HFF-Myc (cell line): ENCODE measurements around the gene EPC2.

Experiments
- DNase-seq: peaks from one replicate; pipeline ENCODE4 v3.0.0-alpha.2; 2011; ENCODE audit warnings: low read depth; ENCODE audit errors: extremely low read depth
- H3K4me3 ChIP-seq: replicated peaks from 2 replicates; pipeline ENCODE4 v1.5.1; 2011; ENCODE audit warnings: low read depth, mild to moderate bottlenecking, control low read depth, low read length
- TF ChIP-seq, protein P1 (sequence below): IDR thresholded peaks from 2 replicates; pipeline ENCODE4 v1.5.1; 2012; ENCODE audit warnings: mild to moderate bottlenecking, low read depth, low read length, control low read depth; ENCODE audit errors: missing control alignments

Gene EPC2

DNA sequence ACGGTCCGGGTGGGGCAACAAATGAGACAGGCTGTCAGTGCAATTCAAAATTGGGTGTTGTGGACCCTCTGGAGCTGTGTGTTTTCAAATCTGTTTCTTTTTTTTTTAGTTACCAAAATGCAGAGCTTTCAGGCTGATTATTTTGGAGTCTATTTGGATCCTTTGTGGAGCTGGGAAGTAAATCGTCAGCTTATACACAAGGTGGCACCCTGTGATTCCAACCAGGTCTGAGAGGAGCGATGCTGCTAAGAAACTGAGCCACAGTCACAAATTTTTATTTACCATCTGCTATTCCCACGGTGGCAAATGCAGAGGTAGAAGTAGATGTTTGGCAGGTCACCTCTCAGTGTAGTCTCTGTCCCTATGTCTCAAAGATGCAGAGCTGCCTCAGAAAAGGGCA, 3.8 kb upstream of the EPC2 start:
- DNase-seq: no peak
- TF ChIP-seq, protein P1, sequence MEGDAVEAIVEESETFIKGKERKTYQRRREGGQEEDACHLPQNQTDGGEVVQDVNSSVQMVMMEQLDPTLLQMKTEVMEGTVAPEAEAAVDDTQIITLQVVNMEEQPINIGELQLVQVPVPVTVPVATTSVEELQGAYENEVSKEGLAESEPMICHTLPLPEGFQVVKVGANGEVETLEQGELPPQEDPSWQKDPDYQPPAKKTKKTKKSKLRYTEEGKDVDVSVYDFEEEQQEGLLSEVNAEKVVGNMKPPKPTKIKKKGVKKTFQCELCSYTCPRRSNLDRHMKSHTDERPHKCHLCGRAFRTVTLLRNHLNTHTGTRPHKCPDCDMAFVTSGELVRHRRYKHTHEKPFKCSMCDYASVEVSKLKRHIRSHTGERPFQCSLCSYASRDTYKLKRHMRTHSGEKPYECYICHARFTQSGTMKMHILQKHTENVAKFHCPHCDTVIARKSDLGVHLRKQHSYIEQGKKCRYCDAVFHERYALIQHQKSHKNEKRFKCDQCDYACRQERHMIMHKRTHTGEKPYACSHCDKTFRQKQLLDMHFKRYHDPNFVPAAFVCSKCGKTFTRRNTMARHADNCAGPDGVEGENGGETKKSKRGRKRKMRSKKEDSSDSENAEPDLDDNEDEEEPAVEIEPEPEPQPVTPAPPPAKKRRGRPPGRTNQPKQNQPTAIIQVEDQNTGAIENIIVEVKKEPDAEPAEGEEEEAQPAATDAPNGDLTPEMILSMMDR: peak; percentile 37
- H3K4me3 ChIP-seq: no peak overlapping the region

DNA sequence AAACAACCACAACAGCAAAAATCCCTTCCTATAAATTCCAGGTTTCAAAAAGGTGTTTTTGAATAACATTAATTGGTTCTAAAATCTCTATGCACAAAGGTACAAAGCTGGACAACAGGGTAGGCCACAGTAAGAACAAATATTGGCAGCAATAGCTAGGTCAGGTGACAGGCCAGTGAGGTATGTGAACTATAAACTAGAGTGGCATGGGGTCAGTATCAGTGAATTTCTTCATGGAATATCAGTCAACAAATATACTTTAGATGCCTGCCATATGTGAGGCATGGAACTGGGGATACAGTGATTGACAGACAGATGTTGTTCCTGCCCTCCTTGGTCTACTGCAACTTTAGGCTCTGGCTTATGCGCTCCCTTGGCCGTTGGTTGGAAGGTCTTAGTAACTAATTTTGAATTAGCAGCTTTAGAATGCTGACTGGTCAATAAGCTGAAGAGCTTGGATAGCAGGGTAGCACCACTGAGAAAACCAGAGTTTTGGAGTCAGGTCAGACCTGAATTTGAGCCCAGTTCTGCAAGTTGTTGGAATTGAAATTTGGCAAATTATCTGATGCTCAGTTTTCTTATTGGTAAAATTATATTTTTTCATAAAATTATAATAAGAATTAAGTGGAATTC, 2.3 kb upstream of the EPC2 start:
- TF ChIP-seq, protein P1: no peak
- no peak overlapping the region for H3K4me3 ChIP-seq
- no peak for DNase-seq

DNA sequence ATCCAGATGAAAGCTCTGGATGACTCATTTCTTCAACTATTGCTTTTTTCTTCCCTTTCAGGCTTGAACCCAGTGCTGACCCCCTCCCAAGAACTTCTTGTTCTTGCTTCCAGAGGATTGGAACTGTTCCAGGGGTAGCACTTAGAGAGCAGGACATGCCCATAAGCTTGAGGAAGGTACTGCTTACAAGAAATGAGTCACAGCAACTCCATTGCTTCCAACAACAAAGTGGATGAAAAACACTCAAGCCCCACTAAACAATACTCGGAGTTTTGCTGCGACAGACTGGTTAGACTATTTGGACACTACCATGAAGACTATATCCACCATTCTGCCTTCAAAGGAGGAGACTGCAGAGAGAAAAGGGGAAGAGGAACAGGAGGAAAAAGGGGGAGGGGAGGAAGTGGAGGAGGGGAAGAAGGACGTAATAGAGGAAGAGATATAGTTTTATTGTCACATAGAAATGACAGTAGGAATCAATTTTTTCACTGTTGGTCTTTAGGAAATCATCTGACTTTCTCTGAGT, 1.6 kb upstream of the EPC2 start:
- DNase-seq: no peak
- H3K4me3 ChIP-seq: no peak overlapping the region
- TF ChIP-seq, protein P1: no peak

DNA sequence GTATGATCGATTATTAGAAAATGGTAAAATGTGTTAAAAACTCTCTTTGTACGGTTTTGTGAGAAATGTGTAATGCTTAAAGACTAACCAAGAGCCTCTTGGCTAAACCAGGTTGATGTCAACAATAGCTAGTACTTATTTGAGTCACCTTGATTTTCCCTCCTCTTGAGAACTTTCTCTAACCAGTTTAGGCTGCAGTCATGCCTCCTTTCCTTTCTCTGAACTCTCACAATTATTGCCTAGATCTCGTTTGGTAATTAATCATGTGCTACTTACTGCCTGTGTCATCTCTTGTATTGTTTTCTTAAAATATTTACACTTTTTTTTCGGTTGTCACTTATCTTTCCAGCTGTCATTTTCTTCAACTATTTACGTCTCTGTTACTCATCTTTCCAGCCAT, 1.1 kb upstream of the EPC2 start:
- no peak for DNase-seq
- TF ChIP-seq, protein P1: no peak
- peak overlapping the region; percentile 88 for H3K4me3 ChIP-seq

DNA sequence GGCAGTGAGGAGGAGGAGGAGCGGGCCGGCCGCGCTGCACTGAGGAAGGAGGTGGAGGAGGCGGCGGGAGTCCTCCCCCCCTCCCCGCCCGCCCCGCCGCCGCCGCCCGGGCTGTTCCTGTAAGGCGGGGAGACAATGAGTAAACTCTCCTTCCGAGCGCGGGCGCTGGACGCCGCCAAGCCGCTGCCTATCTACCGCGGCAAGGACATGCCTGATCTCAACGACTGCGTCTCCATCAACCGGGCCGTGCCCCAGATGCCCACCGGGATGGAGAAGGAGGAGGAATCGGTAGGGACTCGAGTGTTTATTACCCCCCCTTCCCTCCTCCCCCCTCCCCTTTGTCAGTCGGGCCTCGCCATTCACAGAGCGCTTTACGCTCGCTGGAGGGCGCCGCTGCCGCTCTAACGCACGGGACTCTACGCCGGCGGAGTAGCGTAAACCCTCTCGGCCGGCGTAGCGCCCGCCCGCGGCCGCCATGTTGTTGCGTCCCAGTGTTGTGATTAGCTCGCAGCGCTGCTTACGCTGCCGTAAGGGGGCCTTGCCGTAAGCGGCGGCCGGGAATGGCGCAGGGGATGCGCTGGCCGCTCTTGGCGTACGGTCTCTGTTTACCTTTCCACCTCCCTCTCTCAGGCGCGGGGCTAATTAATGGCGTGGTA, 460 bp downstream of the EPC2 start:
- peak; percentile 60 for DNase-seq
- peak overlapping the region; percentile 88 for H3K4me3 ChIP-seq
- TF ChIP-seq, protein P1: peak; percentile 32

DNA sequence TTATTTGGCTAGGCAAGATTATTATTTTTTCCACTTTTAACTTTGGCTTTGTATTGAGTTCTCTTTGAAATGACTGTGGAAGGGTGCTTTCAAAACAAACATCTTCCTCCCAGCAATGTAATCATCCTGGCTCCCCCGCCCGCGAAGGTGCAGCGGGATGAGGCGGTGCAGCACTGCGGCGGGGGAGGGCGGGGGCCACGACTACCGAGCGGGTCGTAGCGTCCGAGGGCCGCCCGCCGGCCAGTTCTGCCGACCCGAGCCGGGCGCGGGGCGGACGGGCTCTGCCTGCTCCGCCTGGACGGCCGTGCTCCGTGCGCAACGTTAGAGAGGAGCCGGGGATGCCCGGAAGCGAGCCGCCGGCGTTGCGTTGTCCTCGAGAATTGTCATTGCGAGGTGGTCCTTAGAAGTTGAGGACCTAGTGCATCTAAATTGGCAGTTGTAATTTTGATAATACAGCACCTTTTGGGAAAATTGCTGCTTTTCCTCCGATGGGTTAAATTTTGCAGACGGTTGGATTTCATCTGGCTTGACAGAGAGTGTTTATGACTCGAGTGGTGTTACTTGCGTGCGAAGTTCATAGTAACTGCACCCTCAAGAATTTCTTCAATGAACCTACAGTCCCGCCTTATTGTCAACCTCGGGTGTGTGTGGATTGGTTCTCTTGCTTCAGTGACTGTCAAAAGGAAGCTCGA, 1.1 kb downstream of the EPC2 start:
- TF ChIP-seq, protein P1: no peak
- peak overlapping the region; percentile 88 for H3K4me3 ChIP-seq
- no peak for DNase-seq
